GM19023 (cell line): Measurements from ENCODE around the gene OR2T1.
"Not testable (repeated sequence)": the region's sequence is repeated elsewhere in the genome, so short reads cannot be mapped to it uniquely, and the experiment has no call there.

Experiments used
- ATAC-seq: cut with Tn5 transposase; IDR thresholded peaks from one replicate; pipeline ENCODE4 v1.9.1; 2021; ENCODE audit warnings: mild to moderate bottlenecking, moderate library complexity; ENCODE audit not compliant: unreplicated experiment

The OR2T1 gene

GRCh38 chr1:248434913-248435312 is 32.1 kb downstream of the OR2T1 start:
- not testable (repeated sequence) for ATAC-seq

DNA sequence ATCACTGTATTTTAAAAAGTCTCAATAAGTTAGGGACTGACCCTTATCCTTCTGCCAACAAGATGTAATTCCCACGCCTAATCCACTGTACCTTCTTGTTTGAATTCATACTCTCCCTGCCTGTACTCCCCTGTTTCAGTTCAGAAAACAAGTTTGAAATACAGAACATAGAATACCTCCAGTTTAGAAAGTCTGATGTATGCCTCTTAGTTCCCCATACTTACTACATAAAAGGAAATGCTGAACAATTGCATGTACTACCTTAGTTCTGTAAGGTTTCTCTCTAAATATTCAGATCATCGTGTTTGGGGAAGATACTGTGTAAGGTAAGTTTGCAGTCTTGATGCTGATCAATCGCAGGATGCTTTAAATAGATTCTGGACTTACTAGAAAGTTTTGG is 33.5 kb downstream of the OR2T1 start:
- ATAC-seq = peak; percentile 51

DNA sequence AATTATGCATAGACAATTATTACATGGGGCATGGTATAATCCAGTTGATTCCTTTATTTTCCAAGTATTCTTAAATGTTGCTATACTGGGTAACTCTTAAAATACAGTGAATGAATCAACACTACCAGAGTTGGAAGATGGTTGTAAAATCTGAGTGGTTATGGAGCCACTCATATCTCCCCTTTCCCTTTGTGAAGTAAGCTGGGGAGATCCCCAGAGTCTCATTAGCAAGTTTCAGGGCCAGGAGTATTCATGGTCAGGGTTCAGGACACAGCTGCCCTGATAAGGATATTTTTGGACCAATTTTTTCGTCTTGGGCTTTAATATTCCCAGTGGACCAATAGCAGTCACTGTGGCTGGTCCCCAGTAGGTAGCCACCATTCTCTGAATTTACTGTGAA is 35.8 kb downstream of the OR2T1 start:
- ATAC-seq = not testable (repeated sequence)

- not testable (repeated sequence) for ATAC-seq
These were observed 36.4 kb downstream of the OR2T1 start for GRCh38 chr1:248439283-248439682.

GRCh38 chr1:248442500-248443277 is 39.8 kb downstream of the OR2T1 start:
- not testable (repeated sequence) for ATAC-seq

GRCh38 chr1:248444603-248445002 is 41.8 kb downstream of the OR2T1 start:
- not testable (repeated sequence) for ATAC-seq

- ATAC-seq = not testable (repeated sequence)
These were observed 42.6 kb downstream of the OR2T1 start, which contains the start of gene OR2T2 for GRCh38 chr1:248445399-248445798. TSS of gene OR2T2 (plus strand) at chr1:248445637. CDS start at chr1:248452798, 7,161 bp downstream.

DNA sequence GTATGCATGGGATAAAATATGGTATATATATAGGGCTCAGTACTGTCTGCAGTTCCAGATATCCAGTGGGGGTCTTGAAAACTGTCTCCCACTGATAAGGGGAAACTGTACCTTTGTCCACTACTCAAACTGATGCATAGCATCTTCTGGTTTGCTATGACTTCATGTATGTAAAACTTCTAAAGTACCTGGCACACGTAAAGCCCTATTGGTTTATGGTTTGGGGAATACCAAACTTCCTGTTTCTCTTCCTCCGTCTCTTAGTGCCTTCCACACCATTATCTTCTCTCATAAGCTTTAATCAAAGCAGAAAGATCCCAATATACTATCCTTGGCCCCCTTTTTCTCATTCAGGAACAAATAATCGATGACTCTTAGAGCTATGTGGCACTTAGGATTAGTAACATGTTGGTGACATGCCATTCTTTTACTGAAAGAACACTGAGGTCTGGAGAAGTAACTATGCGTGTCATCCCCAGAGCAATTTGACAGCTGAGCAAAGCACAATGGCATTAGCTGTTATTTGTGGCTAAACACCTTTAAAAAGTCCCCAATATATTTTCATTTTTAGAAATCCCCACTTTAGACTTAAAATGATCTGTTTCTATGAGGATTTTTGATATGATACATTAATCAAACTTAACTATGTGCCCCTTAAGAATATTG is 45.7 kb downstream of the OR2T1 start:
- ATAC-seq = peak; percentile 73

DNA sequence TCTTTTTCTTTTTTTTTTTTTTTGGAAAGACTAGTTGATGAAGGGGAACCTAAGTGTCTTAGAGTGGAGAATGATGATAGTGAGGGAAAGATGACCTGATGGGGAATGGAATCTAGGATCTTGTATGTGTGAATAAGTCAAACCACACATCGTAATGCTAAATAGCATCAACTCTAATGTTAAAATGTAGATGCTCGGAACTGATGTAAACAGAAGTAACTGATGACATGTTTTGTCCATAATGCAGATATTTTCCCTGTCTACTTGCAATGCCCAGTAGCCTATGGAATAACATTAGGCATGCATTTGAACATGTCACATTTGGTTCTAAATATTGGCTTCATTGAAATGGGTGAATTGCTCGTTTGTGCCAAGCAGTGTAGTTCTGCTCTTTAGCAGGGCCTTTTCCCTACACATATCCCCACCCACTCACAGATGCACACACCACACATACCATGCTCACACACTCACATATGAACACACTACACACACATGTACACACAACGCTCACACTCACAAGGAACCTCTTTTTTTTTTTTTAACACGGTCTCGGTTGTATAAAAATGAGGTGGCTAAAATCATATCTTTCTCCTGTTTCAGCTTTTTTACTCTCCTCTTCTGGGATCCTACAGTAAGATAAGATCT is 47.1 kb downstream of the OR2T1 start:
- not testable (repeated sequence) for ATAC-seq

GRCh38 chr1:248450466-248451145 is 47.8 kb downstream of the OR2T1 start:
- ATAC-seq = peak; percentile 30

DNA sequence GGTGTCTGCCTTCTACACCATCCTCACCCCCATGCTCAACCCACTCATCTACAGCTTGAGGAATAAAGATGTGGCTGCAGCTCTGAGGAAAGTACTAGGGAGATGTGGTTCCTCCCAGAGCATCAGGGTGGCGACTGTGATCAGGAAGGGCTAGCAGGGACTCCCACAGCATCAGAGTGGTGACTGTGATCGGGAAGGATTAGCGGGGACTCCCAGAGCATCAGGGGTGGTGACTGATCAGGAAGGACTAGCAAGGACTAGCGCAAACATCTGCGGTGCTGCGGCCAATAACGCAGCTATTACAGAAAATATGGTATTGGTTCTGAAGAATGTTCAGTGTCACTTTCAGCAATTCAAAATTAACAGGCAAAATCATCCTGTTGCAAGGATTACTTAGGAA is 50.8 kb downstream of the OR2T1 start:
- ATAC-seq = not testable (repeated sequence)

DNA sequence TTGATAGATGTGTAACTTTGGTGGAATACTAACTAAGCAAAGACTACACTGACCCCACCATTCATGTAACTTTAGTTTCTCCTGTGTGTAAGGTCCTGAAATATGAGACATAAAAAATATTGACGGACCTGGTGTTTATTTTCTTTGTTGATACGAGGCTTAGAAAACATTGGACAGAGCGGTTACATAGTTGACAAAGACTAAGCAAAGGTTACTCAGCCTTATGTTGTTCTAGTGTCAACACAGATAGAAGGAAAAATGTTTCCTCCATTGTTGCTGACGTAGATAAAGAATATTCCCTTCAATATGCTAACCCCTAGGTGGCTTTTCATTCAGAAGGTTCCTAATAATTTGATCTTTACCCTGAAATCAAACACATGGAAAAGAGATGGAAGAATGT is 52.2 kb downstream of the OR2T1 start:
- ATAC-seq = not testable (repeated sequence)

GRCh38 chr1:248456635-248457034 is 53.8 kb downstream of the OR2T1 start:
- ATAC-seq = not testable (repeated sequence)
